ENCODE measurements around the gene THOC5.

DNA sequence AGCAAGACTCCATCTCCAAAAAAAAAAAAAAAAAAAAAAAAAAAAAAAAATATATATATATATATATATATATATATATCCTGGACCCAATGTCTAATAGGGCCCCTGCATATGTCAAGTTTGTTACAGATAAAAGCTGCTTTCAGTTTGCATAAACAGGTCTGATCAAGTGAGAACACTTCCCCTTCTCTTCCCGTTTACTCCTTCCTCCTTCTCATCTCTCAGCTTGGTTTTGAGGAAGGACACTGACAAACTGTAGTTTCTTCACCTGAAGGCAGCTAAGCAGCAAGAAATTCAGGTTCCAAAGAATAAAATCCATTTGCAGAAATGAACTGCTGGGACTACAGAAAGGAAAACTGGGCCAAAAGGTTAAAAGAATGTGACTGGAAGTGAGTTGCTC lies 11.7 kb downstream of the THOC5 start:
- TF ChIP-seq POLR2A (IDR thresholded peaks at IDR 0.05; ENCODE audit: low read length), result no peak
- TF ChIP-seq GATA1 (IDR thresholded peaks at IDR 0.05; ENCODE audit: low read depth, low read length), result no peak

All from erythroblast (primary cell).